Measurements from ENCODE around the gene BIRC3.
"Not testable (repeated sequence)": the region's sequence is repeated elsewhere in the genome, so short reads cannot be mapped to it uniquely, and the experiment has no call there.

The BIRC3 gene

GRCh38 chr11:102295045-102295444, 22.2 kb upstream of the BIRC3 start:
- no peak for DNase-seq (ENCODE audit: low read depth in 2 of 2)

- not testable (repeated sequence) for DNase-seq (ENCODE audit: low read depth in 2 of 2)
These were observed 20.5 kb upstream of the BIRC3 start for GRCh38 chr11:102296757-102297156.

GRCh38 chr11:102300837-102301236, 16.4 kb upstream of the BIRC3 start:
- DNase-seq (ENCODE audit: low read depth in 2 of 2): not testable (repeated sequence)

GRCh38 chr11:102302241-102302640, 15.0 kb upstream of the BIRC3 start:
- no peak for DNase-seq (ENCODE audit: low read depth in 2 of 2)

GRCh38 chr11:102304686-102305085, 12.6 kb upstream of the BIRC3 start:
- no peak for DNase-seq (ENCODE audit: low read depth in 2 of 2)

GRCh38 chr11:102305352-102306047, 11.8 kb upstream of the BIRC3 start:
- no peak for DNase-seq (ENCODE audit: low read depth in 2 of 2)

GRCh38 chr11:102306048-102306597, 11.2 kb upstream of the BIRC3 start:
- no peak for DNase-seq (ENCODE audit: low read depth in 2 of 2)

GRCh38 chr11:102306817-102307726, 10.2 kb upstream of the BIRC3 start:
- no peak for DNase-seq (ENCODE audit: low read depth in 2 of 2)

GRCh38 chr11:102307727-102308038, 9.6 kb upstream of the BIRC3 start:
- DNase-seq (ENCODE audit: low read depth in 2 of 2): no peak

GRCh38 chr11:102309621-102310541, 7.4 kb upstream of the BIRC3 start:
- DNase-seq (ENCODE audit: low read depth in 2 of 2): no peak

- DNase-seq (ENCODE audit: low read depth in 2 of 2): no peak
These were observed 4.6 kb upstream of the BIRC3 start for GRCh38 chr11:102312667-102313066.

GRCh38 chr11:102313238-102313940, 3.9 kb upstream of the BIRC3 start:
- DNase-seq (ENCODE audit: low read depth in 2 of 2): no peak

GRCh38 chr11:102314784-102315183, 2.5 kb upstream of the BIRC3 start:
- DNase-seq (ENCODE audit: low read depth in 2 of 2): no peak

GRCh38 chr11:102316346-102316904, 859 bp upstream of the BIRC3 start:
- no peak for DNase-seq (ENCODE audit: low read depth in 2 of 2)

GRCh38 chr11:102317768-102318103, 452 bp downstream of the BIRC3 start:
- no peak for DNase-seq (ENCODE audit: low read depth in 2 of 2)

- DNase-seq (ENCODE audit: low read depth in 2 of 2): peak in 1 of 2 donors; percentile 36
These were observed 1.2 kb downstream of the BIRC3 start for GRCh38 chr11:102318469-102318868.

- no peak for DNase-seq (ENCODE audit: low read depth in 2 of 2)
These were observed 2.3 kb downstream of the BIRC3 start for GRCh38 chr11:102319544-102319943.

GRCh38 chr11:102320188-102320587, 2.9 kb downstream of the BIRC3 start:
- DNase-seq (ENCODE audit: low read depth in 2 of 2): no peak

GRCh38 chr11:102320679-102321078, 3.4 kb downstream of the BIRC3 start:
- DNase-seq (ENCODE audit: low read depth in 2 of 2): no peak

GRCh38 chr11:102322560-102322959, 5.3 kb downstream of the BIRC3 start:
- DNase-seq (ENCODE audit: low read depth in 2 of 2): no peak
